ENCODE data around the gene SSR4.

Gene SSR4

GRCh38 chrX:153831429-153832150 lies 37.1 kb downstream of the SSR4 start:
- DNase-seq, result no peak

- no peak for DNase-seq
Observed at GRCh38 chrX:153832728-153833127, 38.3 kb downstream of the SSR4 start.

GRCh38 chrX:153836921-153837320 lies 42.5 kb downstream of the SSR4 start:
- DNase-seq, result no peak

GRCh38 chrX:153844509-153845082 lies 50.1 kb downstream of the SSR4 start:
- no peak for DNase-seq

- no peak for DNase-seq
Observed at GRCh38 chrX:153845195-153845594, 50.7 kb downstream of the SSR4 start.

GRCh38 chrX:153845842-153846241 lies 51.4 kb downstream of the SSR4 start:
- no peak for DNase-seq
